Endodermal cell (in vitro differentiated cells): ENCODE measurements around the gene KRTAP20-4. TPM values are rescaled to one million over a fixed set of nuclear protein-coding genes. Genes with fewer than 3 reads are reported as not detected.

ENCODE experiments used
- DNase-seq: peaks from one replicate; pipeline ENCODE4 v3.0.0-alpha.2; 2017
- H3K27ac ChIP-seq: 2 replicates; pipeline ENCODE4 v1.5.1; 2013; ENCODE audit warnings: mild to moderate bottlenecking, low read depth, low read length, moderate library complexity
- H3K27me3 ChIP-seq: 2 replicates; pipeline ENCODE4 v1.6.1; 2013; ENCODE audit warnings: mild to moderate bottlenecking, low read length, moderate library complexity; ENCODE audit not compliant: insufficient read depth, control insufficient read depth, poor library complexity, severe bottlenecking
- H3K36me3 ChIP-seq: 2 replicates; pipeline ENCODE4 v1.7.0; 2013; ENCODE audit warnings: mild to moderate bottlenecking, low read length, moderate library complexity; ENCODE audit not compliant: control insufficient read depth, insufficient read depth
- H3K4me1 ChIP-seq: one replicate; pipeline ENCODE4 v1.7.0; 2013; ENCODE audit warnings: low read length; ENCODE audit not compliant: control insufficient read depth, insufficient read depth
- H3K4me3 ChIP-seq: 2 replicates; pipeline ENCODE4 v1.5.1; 2013; ENCODE audit warnings: mild to moderate bottlenecking, low read length, moderate library complexity
- H3K9ac ChIP-seq: 2 replicates; pipeline ENCODE4 v1.6.1; 2013; ENCODE audit warnings: mild to moderate bottlenecking, low read length, moderate library complexity; ENCODE audit not compliant: poor library complexity, severe bottlenecking; ENCODE audit errors: extremely low read depth
- H3K9me3 ChIP-seq: 2 replicates; pipeline ENCODE4 v1.6.1; 2013; ENCODE audit warnings: mild to moderate bottlenecking, low read length, moderate library complexity; ENCODE audit not compliant: control insufficient read depth
- H3K27ac Mint-ChIP-seq: 2 replicates; pipeline ENCODE4 v1.8.0; 2020; ENCODE audit warnings: mixed read lengths
- H3K27me3 Mint-ChIP-seq: 2 replicates; pipeline ENCODE4 v1.8.0; 2021; ENCODE audit warnings: mild to moderate bottlenecking, mixed read lengths; ENCODE audit not compliant: insufficient read depth
- H3K36me3 Mint-ChIP-seq: 2 replicates; pipeline ENCODE4 v1.8.0; 2020; ENCODE audit warnings: low read depth, mixed read lengths
- H3K4me1 Mint-ChIP-seq: 2 replicates; pipeline ENCODE4 v1.8.0; 2020; ENCODE audit warnings: mixed read lengths
- H3K4me3 Mint-ChIP-seq: 2 replicates; pipeline ENCODE4 v1.8.0; 2020; ENCODE audit warnings: mild to moderate bottlenecking, moderate library complexity, mixed read lengths
- H3K9me3 Mint-ChIP-seq: 2 replicates; pipeline ENCODE4 v1.8.0; 2020; ENCODE audit warnings: mild to moderate bottlenecking, mixed read lengths
- CTCF ChIP-seq: fragments of 200-600 bp; sonication (generic); conservative IDR thresholded peaks from 2 replicates; pipeline ENCODE4 v1.5.0; 2021; ENCODE audit warnings: antibody characterized with exemption, mild to moderate bottlenecking
- WGBS, 2 experiments: methylation state at CpG; one replicate each; pipeline versions ENCODE4 v1.1.5 to v1.1.7; 2013; ENCODE audit warnings: missing lambda C conversion rate in 2 of 2, mixed read lengths in 1 of 2; ENCODE audit not compliant: insufficient coverage in 1 of 2, insufficient read length in 1 of 2; 5-methylcytosine and 5-hydroxymethylcytosine counted together
- total RNA-seq, 2 donors: library from RNA; stranded (reverse); fragmentation: NEBNext Ultra II Directional in 1 of 2; extraction: Animal tissue kit (Norgen Biotek cat#: 25700) in 1 of 2; gene quantifications; 2 replicates in 1 of 2; 3 replicates in 1 of 2; pipeline ENCODE4 v1.2.1, GENCODE V29; 2021

The KRTAP20-4 gene
- total RNA-seq, 2 donors from 2014 or later = not detected

GRCh38 chr21:30642564-30642963, 22.1 kb downstream of the KRTAP20-4 start, which contains the start of gene KRTAP20-3:
Gene KRTAP20-3 (plus strand): TSS chr21:30642864.
- Histone ChIP-seq H3K27ac (no peak within 1 kb of the TSS), H3K9me3 (no peaks in the 10 kb centered on the region), H3K36me3 (no peaks in the 10 kb centered on the region), H3K27me3 (no peaks in the 10 kb centered on the region), H3K4me3 (no peak within 1 kb of the TSS), H3K4me1 (no peaks in the 10 kb centered on the region), H3K9ac (no peak within 1 kb of the TSS)
- H3K9me3 Mint-ChIP-seq = peaks cover 48% of the 10 kb centered on the region
- H3K27ac Mint-ChIP-seq = no peak within 1 kb of the TSS
- H3K27me3 Mint-ChIP-seq = peaks cover 1% of the 10 kb centered on the region
- 98% methylated on average over 2 of the region's 2 CpGs; no CpG with 5 or more reads in 1 of the 2 experiments for WGBS, 2 experiments
- no peak for DNase-seq
- no peaks in the 10 kb centered on the region for H3K36me3 Mint-ChIP-seq
- H3K4me3 Mint-ChIP-seq = no peak within 1 kb of the TSS
- no peaks in the 10 kb centered on the region for H3K4me1 Mint-ChIP-seq
- no peak for TF ChIP-seq CTCF

GRCh38 chr21:30646904-30647414, 26.5 kb downstream of the KRTAP20-4 start:
- H3K27me3 Mint-ChIP-seq = no peaks in the 10 kb centered on the region

DNA sequence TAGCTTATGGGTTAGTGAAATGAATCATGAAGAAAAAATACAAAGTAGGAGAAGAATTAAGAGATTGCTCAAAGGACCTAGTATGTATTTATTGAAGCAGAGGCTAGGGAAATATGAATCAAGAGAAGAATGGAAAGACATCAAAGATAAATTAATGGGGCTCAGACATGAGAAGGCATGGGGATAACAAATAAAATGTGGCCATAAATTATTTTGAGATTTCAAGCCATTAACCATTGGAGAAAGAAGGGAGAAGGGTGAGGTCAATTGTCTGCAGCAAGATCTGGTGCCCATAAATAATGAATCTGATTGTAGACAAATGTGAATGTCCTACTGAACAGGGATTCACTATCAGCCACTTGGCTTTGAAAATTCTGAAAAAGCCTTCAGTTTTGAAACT, 32.5 kb downstream of the KRTAP20-4 start:
- Histone ChIP-seq H3K4me1 (no peaks in the 10 kb centered on the region), H3K4me3 (no peak overlapping the region), H3K9ac (no peak overlapping the region), H3K27ac (no peak overlapping the region), H3K27me3 (peaks cover 5% of the 10 kb centered on the region), H3K9me3 (no peaks in the 10 kb centered on the region), H3K36me3 (no peaks in the 10 kb centered on the region)
- no peak for DNase-seq
- no peak overlapping the region for H3K27ac Mint-ChIP-seq
- no peaks in the 10 kb centered on the region for H3K36me3 Mint-ChIP-seq
- H3K4me1 Mint-ChIP-seq = no peaks in the 10 kb centered on the region
- H3K4me3 Mint-ChIP-seq = no peak overlapping the region
- H3K9me3 Mint-ChIP-seq = peaks cover 27% of the 10 kb centered on the region
- no peaks in the 10 kb centered on the region for H3K27me3 Mint-ChIP-seq
- no peak for TF ChIP-seq CTCF

More at GRCh38 chr21:30646904-30647414, 26.5 kb downstream of the KRTAP20-4 start:
- Histone ChIP-seq H3K4me3 (no peak overlapping the region), H3K9me3 (no peaks in the 10 kb centered on the region), H3K27me3 (peaks cover 5% of the 10 kb centered on the region), H3K27ac (no peak overlapping the region), H3K9ac (no peak overlapping the region), H3K36me3 (no peaks in the 10 kb centered on the region), H3K4me1 (no peaks in the 10 kb centered on the region)
- Mint-ChIP-seq H3K4me1 (no peaks in the 10 kb centered on the region), H3K36me3 (no peaks in the 10 kb centered on the region), H3K27ac (no peak overlapping the region), H3K4me3 (no peak overlapping the region), H3K9me3 (peaks cover 43% of the 10 kb centered on the region)
- DNase-seq = no peak
- WGBS, 2 experiments = no CpG with 5 or more reads among the region's 1 CpG
- no peak for TF ChIP-seq CTCF
